Hematopoietic multipotent progenitor cell treated with erythropoietin and hydrocortisone succinate and interleukin-3 and kit ligand, for 17 days (in vitro differentiated cells): ENCODE measurements around the gene CPVL.

ENCODE experiments used
- DNase-seq: peaks from one replicate; pipeline ENCODE4 v3.0.0-alpha.2; 2015; ENCODE audit warnings: low spot score

Gene CPVL

DNA sequence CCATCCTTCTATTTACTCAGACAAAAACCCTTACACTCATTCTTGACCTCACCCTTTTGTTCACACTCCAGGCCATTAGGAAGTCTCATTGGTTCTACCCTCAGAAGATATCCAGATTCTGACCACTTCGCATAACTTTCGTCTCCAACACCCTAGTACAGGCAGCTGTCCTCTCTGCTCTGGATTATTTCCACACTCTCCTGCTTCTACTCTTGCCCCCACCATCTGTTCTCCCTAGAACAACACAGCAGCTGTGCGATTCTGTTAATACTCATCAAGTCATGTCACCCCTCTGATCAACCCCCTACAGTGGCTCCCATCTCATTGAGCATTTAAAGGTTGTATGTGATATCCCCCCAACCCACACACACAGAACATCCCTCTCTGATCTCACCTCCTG lies 172.7 kb downstream of the CPVL start:
- no peak for DNase-seq

DNA sequence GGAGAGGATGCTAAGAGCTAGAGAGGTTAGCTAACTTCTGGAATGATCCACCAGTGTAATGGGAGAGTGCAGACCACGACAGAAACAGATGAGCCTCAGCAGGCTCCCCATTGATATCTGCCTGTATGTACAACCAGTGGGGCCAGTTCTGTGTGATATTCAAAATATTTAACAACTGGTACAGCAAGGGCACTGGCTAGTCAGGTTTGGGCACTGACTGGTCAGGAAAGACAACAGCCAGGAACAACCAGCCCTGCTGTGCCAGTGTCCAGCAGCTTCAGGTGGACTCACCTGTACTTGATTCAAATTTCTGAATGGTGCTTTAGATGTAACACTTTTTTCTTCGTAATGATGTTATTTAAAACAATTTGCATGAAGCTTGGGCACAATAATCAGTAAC lies 182.3 kb downstream of the CPVL start:
- DNase-seq = no peak

DNA sequence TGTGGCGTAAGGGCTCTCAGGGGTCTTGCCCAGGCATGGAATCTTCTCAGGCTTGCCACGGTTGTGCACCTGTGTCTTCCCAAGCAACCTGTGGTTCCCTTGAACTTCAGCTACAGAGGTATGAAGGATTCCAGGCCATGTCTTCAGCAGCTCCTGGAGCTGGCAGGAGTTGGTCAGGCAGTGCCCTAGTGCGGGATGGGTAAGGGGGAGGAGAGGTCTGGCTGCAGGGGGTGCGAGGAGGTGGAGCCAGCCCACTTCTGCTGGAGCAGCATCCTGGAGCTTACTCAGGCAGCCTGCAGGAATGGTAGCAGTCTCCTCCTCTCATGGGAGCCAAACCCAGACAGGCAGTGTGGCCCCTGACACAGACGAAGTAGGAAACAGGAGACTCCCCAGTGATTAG lies 184.4 kb downstream of the CPVL start:
- DNase-seq = no peak

DNA sequence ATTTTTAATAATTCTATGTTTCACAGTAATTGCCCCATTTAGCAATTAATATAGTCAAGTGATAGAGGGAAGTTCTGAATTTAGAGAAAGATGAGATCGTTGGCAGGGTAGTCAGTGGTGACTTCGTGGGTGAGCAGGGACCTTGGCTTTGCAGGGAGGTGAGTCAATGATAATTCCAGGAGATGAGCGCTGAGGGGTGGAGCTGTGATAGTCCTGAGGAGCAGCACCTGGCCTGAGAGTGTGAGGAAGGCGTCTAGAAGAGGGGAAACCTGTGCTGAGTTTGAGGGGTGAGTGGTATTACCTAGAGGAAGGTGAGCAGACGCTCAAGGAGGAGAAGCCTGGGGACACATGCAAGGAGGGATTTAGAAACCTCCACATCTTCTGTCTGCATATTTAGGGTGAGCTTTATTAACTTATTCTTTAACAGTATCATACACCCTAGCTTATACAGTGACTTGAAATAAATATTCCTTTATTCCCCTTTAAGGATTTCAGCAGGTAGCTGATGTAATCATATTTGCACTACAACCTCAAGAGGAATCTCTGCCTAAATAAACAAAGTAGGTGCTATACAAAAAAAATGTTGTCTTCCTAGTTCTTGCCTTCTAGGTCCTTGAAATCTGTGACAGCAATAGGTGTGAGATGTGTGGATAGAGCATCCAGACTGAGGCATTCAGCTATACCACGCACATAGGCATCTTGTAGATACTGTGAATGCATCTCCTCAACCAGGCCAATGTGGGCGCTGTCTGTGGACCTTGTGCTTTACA lies 186.1 kb downstream of the CPVL start:
- no peak for DNase-seq

DNA sequence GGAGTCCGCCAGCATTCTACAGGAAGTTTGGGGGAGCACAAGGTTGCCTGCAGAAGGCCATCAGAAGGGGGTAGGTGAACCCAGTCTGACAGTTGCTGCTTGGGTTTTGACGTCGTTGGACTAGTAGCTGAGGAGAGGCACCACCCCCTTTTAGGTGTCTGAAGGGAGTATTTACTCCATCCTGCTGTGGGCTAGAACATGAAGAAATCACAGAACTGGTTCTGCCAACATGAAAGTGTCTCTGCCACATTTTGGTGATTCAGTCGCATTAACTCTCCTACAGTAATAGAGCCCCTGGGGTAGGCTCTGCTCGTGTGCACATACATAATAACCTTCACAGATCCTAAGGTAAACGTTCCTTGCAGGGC lies 187.4 kb downstream of the CPVL start:
- no peak for DNase-seq

DNA sequence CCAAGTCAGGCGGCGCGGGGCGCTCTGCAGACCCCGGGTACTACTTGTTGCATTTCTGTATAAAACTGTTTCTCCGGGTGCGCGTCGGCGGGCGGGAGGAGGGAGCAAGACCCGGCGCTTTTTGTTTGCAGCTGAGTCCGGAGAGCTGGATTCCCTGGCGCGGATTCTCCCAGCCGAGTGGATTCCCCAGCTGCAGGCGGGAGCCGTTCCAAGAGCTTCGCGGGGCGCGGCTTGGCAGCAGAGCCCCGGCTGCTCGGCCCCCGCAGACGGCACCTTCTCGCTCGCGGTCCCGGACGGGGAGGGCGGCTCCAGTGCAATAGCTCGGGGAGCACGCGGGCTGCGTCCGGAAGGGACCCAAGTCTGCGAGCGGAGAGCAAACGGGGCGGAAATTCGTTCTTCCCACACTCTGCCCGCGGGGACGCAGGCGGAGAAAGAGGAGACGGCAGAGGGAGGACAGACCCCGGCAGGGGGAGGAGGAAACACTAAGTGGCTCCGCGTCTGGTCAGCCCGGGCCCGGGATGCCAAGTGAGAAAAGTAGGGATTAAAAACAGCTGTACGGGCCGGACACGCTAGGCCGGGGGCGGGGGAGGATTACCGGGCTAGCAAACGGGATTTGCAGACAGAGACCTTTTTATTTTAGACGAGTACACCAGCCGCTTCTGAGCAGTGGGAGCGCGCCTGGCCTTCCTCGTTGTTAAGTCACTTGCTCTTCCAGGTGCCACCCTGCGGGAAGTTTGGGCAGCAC lies 187.9 kb downstream of the CPVL start, which contains the start of gene TRIL:
TSS of gene TRIL (minus strand) at position 96 of the 745 bp plus-strand sequence. CDS start 284 bp downstream, outside the sequence.
- DNase-seq = no peak

DNA sequence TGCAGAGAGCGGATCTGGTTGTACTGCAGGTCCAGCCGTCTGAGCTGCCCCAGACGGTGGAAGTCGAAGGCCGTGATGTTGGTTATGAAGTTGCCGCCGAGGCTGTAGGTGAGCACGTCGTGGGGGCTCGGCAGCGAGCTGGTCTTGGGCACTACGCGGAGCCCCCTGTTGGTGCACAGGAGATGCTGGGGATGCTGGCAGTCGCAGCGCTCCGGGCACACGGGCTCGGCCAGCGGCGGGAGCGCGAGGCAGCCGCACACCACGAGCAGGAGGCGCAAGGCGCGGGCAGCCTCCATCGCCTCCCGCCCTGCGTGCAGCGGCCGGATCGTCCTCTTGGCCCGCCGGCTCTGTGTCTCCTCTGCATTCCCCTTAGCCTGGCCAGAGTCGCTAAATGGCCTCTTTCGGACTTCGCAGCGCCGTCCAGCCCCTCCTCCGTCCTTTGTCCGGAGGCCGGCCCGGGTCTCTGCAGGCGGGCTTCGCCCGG lies 188.5 kb downstream of the CPVL start:
- DNase-seq = no peak

DNA sequence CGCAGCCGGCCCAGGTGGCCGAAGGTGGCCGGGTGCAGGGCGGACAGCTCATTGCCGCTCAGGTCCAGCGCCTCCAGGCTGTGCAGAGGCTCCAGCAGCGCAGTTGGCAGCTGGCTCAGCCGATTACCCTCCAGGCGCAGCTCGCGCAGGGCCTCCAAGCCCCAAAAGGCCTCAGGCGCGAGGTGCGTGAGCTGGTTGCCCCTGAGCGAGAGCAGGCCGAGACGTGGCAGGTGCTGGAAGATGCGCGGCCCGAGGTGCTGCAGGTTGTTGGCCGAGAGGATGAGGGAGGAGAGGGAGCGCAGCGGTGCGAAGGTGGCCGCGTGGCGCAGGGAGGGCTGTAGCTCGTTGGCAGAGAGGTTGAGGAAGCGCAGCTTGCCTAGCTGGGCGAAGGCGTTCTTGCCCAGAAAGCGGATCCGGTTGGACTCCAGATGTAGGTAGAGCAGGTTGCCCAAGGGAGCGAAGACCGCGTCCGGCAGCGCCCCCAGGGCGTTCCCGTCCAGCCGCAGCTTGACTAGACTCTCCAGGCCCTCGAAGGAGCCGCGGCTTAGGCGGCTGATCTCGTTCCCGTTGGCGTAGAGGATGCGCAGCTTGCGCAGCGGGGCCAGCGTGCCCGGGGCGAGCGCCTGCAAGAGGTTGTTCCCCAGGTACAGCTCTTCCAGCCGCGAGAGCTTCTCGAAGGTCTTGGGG lies 189.1 kb downstream of the CPVL start:
- DNase-seq = no peak

DNA sequence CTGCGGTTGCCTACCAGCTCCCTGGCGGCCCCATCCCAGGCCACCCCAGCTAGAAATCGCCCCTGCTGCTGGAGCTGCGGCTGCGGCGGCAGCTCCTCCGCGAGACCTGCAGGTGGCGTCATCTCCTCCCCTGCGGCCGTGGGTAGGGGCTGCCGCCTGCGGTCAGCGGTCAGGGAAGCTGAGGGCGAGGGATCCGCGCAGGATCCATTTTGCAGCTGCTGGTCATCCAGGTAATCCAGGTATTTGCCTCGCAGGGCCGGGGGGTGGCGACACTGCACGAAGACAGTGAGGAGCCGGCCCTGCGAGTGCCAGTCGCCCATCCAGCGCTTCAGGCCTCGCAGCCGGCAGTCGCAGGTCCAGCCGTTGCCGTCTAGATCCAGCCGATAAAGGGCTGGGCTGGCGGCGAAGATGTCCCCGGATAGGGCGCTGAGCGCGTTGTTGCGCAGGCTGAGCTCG lies 189.7 kb downstream of the CPVL start:
- DNase-seq = no peak

DNA sequence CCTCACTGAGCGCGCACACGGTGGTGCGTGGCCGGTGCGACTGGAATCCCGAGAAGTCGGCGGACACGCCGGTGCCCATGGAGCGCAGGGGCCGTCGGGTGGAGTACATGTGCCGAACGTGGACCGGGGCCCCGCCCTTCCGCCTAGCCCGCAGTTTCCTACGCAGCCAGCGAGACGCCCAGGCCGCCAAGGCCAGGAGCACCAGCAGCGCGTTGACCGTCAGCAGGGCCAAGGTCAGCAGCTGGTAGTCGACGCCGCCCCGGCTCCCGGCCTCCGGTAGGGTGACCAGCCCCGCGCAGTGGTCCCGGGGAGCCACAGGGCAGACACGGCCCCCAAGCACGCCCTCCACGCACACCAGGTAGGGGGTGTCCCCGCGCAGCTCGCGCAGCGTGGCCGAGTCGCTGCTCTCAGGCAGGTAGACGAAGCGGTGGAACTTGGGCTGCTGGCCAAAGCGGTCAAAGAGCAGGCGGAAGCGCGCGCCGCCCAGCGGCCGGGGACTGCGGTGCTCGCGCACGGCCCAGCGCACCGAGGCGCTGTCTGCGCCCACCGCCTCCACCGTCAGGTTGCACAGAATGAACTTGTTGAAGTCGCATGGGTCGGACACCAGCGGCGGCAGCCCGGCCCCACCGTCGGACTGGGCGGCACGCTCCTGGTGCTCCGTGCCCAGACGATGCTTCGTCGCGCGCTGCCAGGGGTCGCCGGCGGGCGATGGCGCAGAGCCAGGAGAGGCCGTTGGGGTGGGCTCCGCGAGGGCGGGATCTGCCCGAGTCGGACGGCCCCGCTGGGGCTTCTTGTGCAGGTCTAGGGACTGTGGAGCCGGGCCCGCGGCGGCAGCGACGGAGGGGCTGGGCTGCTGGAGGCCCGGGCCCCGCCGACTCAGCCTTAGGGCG lies 190.4 kb downstream of the CPVL start:
- DNase-seq = no peak

DNA sequence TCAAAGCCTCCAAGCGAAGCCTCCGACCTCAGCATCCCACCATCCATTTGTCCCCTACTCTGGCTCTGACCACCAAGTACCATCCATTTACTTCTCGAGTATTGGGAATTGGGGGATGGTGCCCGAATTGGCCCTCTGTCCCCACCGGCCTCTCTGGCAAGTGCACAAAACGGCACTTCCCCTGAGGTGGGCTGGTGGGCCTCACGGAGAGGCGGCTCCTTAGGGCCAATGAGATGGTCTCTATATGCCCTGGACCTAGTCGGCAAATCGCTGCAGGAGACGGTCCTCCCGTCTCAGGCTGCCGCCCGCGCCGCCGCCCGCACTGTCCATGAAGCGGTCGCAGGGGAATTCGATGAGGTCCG lies 191.0 kb downstream of the CPVL start:
- no peak for DNase-seq

DNA sequence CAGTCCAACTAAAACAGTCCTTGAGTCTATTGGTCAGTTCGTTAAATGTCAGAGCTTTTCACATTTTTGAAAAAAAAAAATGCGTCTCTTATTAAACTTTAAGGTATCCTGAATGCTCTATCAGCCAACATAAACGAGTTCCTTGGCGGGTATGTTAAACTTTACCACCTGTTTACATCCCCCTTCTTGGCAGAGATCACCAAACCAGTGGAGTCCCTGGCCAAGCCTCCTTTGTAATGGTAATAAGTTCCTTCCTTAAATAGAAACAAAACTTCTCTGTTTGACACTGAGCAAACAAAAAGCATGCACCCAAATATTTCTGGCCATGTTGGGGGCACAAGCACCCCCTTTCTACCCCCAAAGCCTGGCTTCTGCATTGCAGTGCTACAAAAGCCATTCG lies 191.4 kb downstream of the CPVL start:
- no peak for DNase-seq

DNA sequence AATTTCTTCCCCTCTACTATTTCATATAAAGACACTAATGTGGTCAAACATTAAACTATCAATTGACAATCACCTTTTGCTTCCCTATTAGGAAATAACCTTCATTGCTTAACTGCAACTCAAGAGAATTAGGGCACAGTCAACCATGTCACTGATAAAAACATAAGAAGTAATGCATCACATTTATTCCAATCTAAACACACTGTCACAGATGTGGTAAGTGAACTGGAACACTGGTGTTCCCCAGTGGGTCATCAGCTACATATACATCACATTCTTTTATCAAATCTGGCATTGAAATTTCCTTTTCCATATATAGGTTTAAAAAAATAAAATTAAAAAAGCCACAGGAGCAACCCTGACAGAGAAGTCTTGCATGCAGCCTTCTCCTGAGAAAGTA lies 191.9 kb downstream of the CPVL start:
- no peak for DNase-seq

DNA sequence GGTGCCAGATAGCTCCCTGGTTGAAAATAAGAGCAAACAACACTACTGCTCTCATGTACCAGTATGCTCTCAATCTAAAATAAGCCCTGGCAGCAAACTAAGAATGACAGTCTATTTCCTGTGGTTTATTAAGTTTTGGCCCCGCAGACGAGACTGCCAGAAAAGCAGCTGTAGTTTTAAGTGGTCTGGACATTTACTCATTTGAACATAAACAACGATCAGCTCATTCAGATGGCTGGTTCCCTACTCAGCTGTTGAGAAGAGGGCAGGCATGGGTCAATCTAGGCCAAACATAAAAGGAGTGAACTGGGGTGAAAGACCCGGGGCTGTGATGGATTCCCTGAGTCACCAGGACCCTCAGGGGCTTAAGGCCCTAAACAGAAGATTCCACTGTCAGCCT lies 192.7 kb downstream of the CPVL start:
- no peak for DNase-seq
